ENCODE data around the gene CRIP2. TPM values are rescaled to one million over a fixed set of nuclear protein-coding genes. Genes with fewer than 3 reads are reported as not detected.

CRIP2 gene
- total RNA-seq, 1 donor from 2014 or later, result 71.8 TPM

GRCh38 chr14:105491366-105491973 is 16.8 kb downstream of the CRIP2 start:
- TF ChIP-seq CTCF (IDR thresholded peaks at IDR 0.05; ENCODE audit: insufficient read depth, low read depth, low read length) (no peak), EZH2 (IDR thresholded peaks at IDR 0.05; ENCODE audit: insufficient read depth, low read length) (no peak)
- H3K27ac ChIP-seq (ENCODE audit: low read depth, low read length), result peak overlapping the region; percentile 70
- H3K4me1 Mint-ChIP-seq (ENCODE audit: low read depth, unreplicated experiment), result peaks cover 1% of the 10 kb centered on the region
- H3K9ac ChIP-seq (ENCODE audit: low read length), result peak overlapping the region; percentile 78
- no peaks in the 10 kb centered on the region for H3K9me3 ChIP-seq (ENCODE audit: insufficient read depth, low read depth, low read length)
- H3K4me3 Mint-ChIP-seq (ENCODE audit: unreplicated experiment), result peak overlapping the region; percentile 81
- H3K79me2 ChIP-seq (ENCODE audit: insufficient read depth, low read length), result peaks cover 8% of the 10 kb centered on the region
- H3K27me3 Mint-ChIP-seq (ENCODE audit: low read depth, unreplicated experiment), result peaks cover 1% of the 10 kb centered on the region
- H4K20me1 ChIP-seq (ENCODE audit: insufficient read depth, low read length), result peaks cover 5% of the 10 kb centered on the region
- no peaks in the 10 kb centered on the region for H3K36me3 Mint-ChIP-seq (ENCODE audit: low read depth, unreplicated experiment)
- no peaks in the 10 kb centered on the region for H3K36me3 ChIP-seq (ENCODE audit: insufficient read depth, low read length)
- H2AFZ ChIP-seq (ENCODE audit: low read depth, low read length), result peak overlapping the region; percentile 89
- peaks cover 13% of the 10 kb centered on the region for H3K4me1 ChIP-seq (ENCODE audit: insufficient read depth, low read length)
- no peaks in the 10 kb centered on the region for H3K9me3 Mint-ChIP-seq (ENCODE audit: unreplicated experiment)
- H3K27me3 ChIP-seq (ENCODE audit: insufficient read depth, low read length), result peaks cover 12% of the 10 kb centered on the region
- H3K27ac Mint-ChIP-seq (ENCODE audit: unreplicated experiment), result no peak overlapping the region
- FAIRE-seq (no peak), DNase-seq (ENCODE audit: low read depth) (no peak)
- H3K4me2 ChIP-seq (ENCODE audit: low read length), result peak overlapping the region; percentile 91
- peak overlapping the region; percentile 70 for H3K4me3 ChIP-seq (ENCODE audit: insufficient read depth, low read depth, low read length)

- Mint-ChIP-seq H3K27ac (ENCODE audit: unreplicated experiment) (no peak overlapping the region), H3K9me3 (ENCODE audit: unreplicated experiment) (no peaks in the 10 kb centered on the region), H3K4me1 (ENCODE audit: low read depth, unreplicated experiment) (peaks cover 1% of the 10 kb centered on the region), H3K36me3 (ENCODE audit: low read depth, unreplicated experiment) (no peaks in the 10 kb centered on the region), H3K27me3 (ENCODE audit: low read depth, unreplicated experiment) (peaks cover 1% of the 10 kb centered on the region), H3K4me3 (ENCODE audit: unreplicated experiment) (peak overlapping the region; percentile 81)
- Histone ChIP-seq H3K4me1 (ENCODE audit: insufficient read depth, low read length) (peaks cover 10% of the 10 kb centered on the region), H3K79me2 (ENCODE audit: insufficient read depth, low read length) (peaks cover 8% of the 10 kb centered on the region), H3K27ac (ENCODE audit: low read depth, low read length) (no peak overlapping the region), H3K9me3 (ENCODE audit: insufficient read depth, low read depth, low read length) (no peaks in the 10 kb centered on the region), H3K4me2 (ENCODE audit: low read length) (peak overlapping the region; percentile 91), H3K9ac (ENCODE audit: low read length) (no peak overlapping the region), H3K27me3 (ENCODE audit: insufficient read depth, low read length) (peaks cover 4% of the 10 kb centered on the region), H2AFZ (ENCODE audit: low read depth, low read length) (no peak overlapping the region), H3K4me3 (ENCODE audit: insufficient read depth, low read depth, low read length) (no peak overlapping the region), H3K36me3 (ENCODE audit: insufficient read depth, low read length) (no peaks in the 10 kb centered on the region), H4K20me1 (ENCODE audit: insufficient read depth, low read length) (peaks cover 5% of the 10 kb centered on the region)
- no peak for DNase-seq (ENCODE audit: low read depth)
- FAIRE-seq, result no peak
- TF ChIP-seq EZH2 (IDR thresholded peaks at IDR 0.05; ENCODE audit: insufficient read depth, low read length) (no peak), CTCF (IDR thresholded peaks at IDR 0.05; ENCODE audit: insufficient read depth, low read depth, low read length) (no peak)
These were observed 17.7 kb downstream of the CRIP2 start for GRCh38 chr14:105492031-105492970.
